Heart right ventricle (tissue), 16 donors: ENCODE results near the gene LMBR1. TPM values are rescaled to one million over a fixed set of nuclear protein-coding genes. Genes with fewer than 3 reads are reported as not detected.
"Not testable (repeated sequence)": the region's sequence is repeated elsewhere in the genome, so short reads cannot be mapped to it uniquely, and the experiment has no call there.

Experiments
- ATAC-seq, 8 donors: fragments of 200-7000 bp; cut with Tn5 transposase; one replicate each; pipeline ENCODE4 v1.9.1; 2020; ENCODE audit warnings: mild to moderate bottlenecking in 8 of 8, moderate library complexity in 8 of 8, moderate number of reproducible peaks in 1 of 8
- DNase-seq, 2 donors: peaks; one replicate each; pipeline ENCODE4 v3.0.0-alpha.2; 2020
- H3K27ac ChIP-seq, 10 donors: fragments of 200-600 bp; sonication (generic) in 2 of 10; one replicate each; pipeline versions ENCODE4 v1.5.0 to v1.8.0; 2020 to 2022; ENCODE audit warnings: mild to moderate bottlenecking in 3 of 10
- H3K27me3 ChIP-seq, 7 donors: fragments of 200-600 bp; one replicate each; pipeline ENCODE4 v1.8.0; 2021 to 2022; ENCODE audit warnings: mild to moderate bottlenecking in 2 of 7
- H3K36me3 ChIP-seq, 9 donors: fragments of 200-600 bp; sonication (generic) in 1 of 9; one replicate each; pipeline versions ENCODE4 v1.5.0 to v1.8.0; 2020 to 2022; ENCODE audit warnings: mild to moderate bottlenecking in 2 of 9
- H3K4me1 ChIP-seq, 9 donors: fragments of 200-600 bp; sonication (generic) in 1 of 9; one replicate each; pipeline versions ENCODE4 v1.5.0 to v1.8.0; 2020 to 2022; ENCODE audit warnings: mild to moderate bottlenecking in 4 of 9
- H3K4me3 ChIP-seq, 10 donors: fragments of 200-600 bp; sonication (generic) in 2 of 10; one replicate each; pipeline versions ENCODE4 v1.5.0 to v1.8.0; 2020 to 2022; ENCODE audit warnings: mild to moderate bottlenecking in 7 of 10, moderate library complexity in 2 of 10
- H3K9me3 ChIP-seq, 11 donors: fragments of 200-600 bp in 10 of 11; sonication (generic) in 2 of 11; one replicate each; pipeline versions ENCODE4 v1.5.0 to v1.8.0; 2013 to 2022; ENCODE audit warnings: mild to moderate bottlenecking in 2 of 11, control low read depth in 1 of 11, moderate library complexity in 1 of 11
- CTCF ChIP-seq, 9 donors: fragments of 200-600 bp; sonication (generic) in 2 of 9; IDR thresholded peaks; one replicate each; pipeline versions ENCODE4 v1.5.0 to v1.8.0; 2021 to 2022; ENCODE audit warnings: antibody characterized with exemption in 9 of 9, mild to moderate bottlenecking in 5 of 9, moderate library complexity in 1 of 9
- WGBS, 2 donors: extraction: QIAGEN DNeasy Blood & Tissue Kit; methylation state at CpG; one replicate each; pipeline ENCODE4 v1.1.7; 2013; ENCODE audit warnings: inconsistent platforms in 1 of 2; 5-methylcytosine and 5-hydroxymethylcytosine counted together
- intact Hi-C, 10 donors: fragments of 100-400 bp; cut with DNase I; formaldehyde crosslinking; loops; one replicate each; pipeline versions ENCODE4 v1.11.1 to v1.14.2; 2022
- polyA plus RNA-seq, 2 donors: library from polyadenylated mRNA; stranded (reverse); fragments of 200-250 nt; gene quantifications; one replicate each; pipeline ENCODE4 v1.2.3, GENCODE V29; 2013
- total RNA-seq, 10 donors: library from RNA; stranded (reverse); fragmentation: NEBNext Ultra II Directional in 3 of 10; extraction: Animal tissue kit (Norgen Biotek cat#: 25700) in 3 of 10; gene quantifications; one replicate each; pipeline versions ENCODE4 v1.2.1 to v1.2.4, GENCODE V29; 2021 to 2023
- donor health status: Arrhythmogenic right ventricular cardiomyopathy.
- donor health status: ischemic (EF 13 %, LVEDD 7.1; RV severe dilation, severe dysfunction).
- donor health status: healthy with polysubstance abuse.
- donor health status: DM: no; HTN: yes; CAD: no.
- donor health status: DM: no; HTN: no; CAD: no.
- donor health status: ischemic (EF 25% LVEDD 6.9; RV normal size, moderate dysfunction).
- donor health status: ischemic (EF 25% LVEDD 5.7; RV mildly dilated, moderate dysfunction).
- donor health status: healthy.
- donor health status: DM: yes; HTN: yes; CAD: no.
- donor health status: Ischemic cardiomyopathy.
- donor health status: ischemic (EF 35%, LVEDD 5.7; RV mildly dilated, moderate dysfunction).
- donor health status: nonischemic (EF 11% LVEDD 7.7; RV severe dilation, severe dysfunction).
- donor health status: DM: yes; HTN: yes; CAD: no.
- donor health status: PGD.
- donor health status: ischemic (EF 29% LVEDD 5.4; RV normal size, mild dysfunction).
- donor health status: nonischemic (EF 23%, LVEDD 6.1; RV moderate dilation, normal function).

LMBR1 gene
- total and polyA plus RNA-seq, 12 donors: 9.0 to 45.5 (median 37.5) TPM

GRCh38 chr7:156920076-156920475 lies 27.1 kb upstream of the LMBR1 start:
- no peaks in the 10 kb centered on the region for H3K36me3 ChIP-seq
- no peak overlapping the region for H3K4me3 ChIP-seq
- 77 to 79% methylated on average over 5 of the region's 5 CpGs for WGBS, 2 donors
- TF ChIP-seq CTCF (IDR thresholded peaks at IDR 0.05): no peak
- no peak overlapping the region for H3K27ac ChIP-seq
- no peaks in the 10 kb centered on the region for H3K4me1 ChIP-seq
- DNase-seq: no peak
- H3K27me3 ChIP-seq: peaks cover 0 to 20% (median 0%) of the 10 kb centered on the region in 7 donors
- intact Hi-C loops: no loop called here
- no peaks in the 10 kb centered on the region for H3K9me3 ChIP-seq
- no peak for ATAC-seq

GRCh38 chr7:156919132-156919713 lies 26.2 kb upstream of the LMBR1 start:
- H3K4me1 ChIP-seq: no peaks in the 10 kb centered on the region
- ATAC-seq (no peak), DNase-seq (no peak)
- intact Hi-C loops: no loop called here
- no peaks in the 10 kb centered on the region for H3K36me3 ChIP-seq
- H3K27me3 ChIP-seq: peaks cover 0 to 20% (median 0%) of the 10 kb centered on the region in 7 donors
- no peak overlapping the region for H3K27ac ChIP-seq
- WGBS, 2 donors: 88 to 89% methylated on average over 19 of the region's 19 CpGs
- no peak for TF ChIP-seq CTCF (IDR thresholded peaks at IDR 0.05)
- H3K9me3 ChIP-seq: no peaks in the 10 kb centered on the region
- no peak overlapping the region for H3K4me3 ChIP-seq

DNA sequence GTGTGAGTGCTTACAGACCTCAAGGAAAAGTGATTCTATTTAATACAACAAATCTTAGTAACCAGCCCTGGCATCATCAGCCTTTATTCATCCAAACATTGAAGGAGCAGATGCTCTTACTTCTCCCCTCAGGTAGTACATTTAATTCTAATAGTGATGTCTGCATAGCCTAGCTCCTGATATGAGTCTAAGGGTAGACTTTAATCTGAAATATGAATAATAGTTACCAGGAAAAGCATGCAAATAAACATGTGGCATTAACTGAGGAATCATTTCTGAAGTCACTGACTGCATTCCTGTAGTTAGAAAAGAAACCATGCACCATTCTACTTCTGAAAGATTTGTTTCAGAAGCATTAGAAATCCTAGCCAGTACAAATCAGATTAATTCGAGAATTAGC lies 25.7 kb upstream of the LMBR1 start:
- intact Hi-C loops: no loop called here
- 46 to 51% methylated on average over 1 of the region's 1 CpG for WGBS, 2 donors
- H3K27me3 ChIP-seq: peaks cover 0 to 20% (median 0%) of the 10 kb centered on the region in 7 donors

GRCh38 chr7:156909574-156910252 lies 16.7 kb upstream of the LMBR1 start:
- intact Hi-C loops: loop anchor here in 1 of 10 donors (5.0 kb wide), 1 partner anchor 38 kb away; the partner anchor contains the start of gene NOM1
- not testable (repeated sequence) for ATAC-seq

More for the DNA sequence above, 25.7 kb upstream of the LMBR1 start:
- DNase-seq (no peak), ATAC-seq (no peak)
- Histone ChIP-seq H3K9me3 (no peaks in the 10 kb centered on the region), H3K36me3 (no peaks in the 10 kb centered on the region), H3K27ac (no peak overlapping the region), H3K4me3 (no peak overlapping the region), H3K4me1 (no peaks in the 10 kb centered on the region)
- TF ChIP-seq CTCF (IDR thresholded peaks at IDR 0.05): no peak

DNA sequence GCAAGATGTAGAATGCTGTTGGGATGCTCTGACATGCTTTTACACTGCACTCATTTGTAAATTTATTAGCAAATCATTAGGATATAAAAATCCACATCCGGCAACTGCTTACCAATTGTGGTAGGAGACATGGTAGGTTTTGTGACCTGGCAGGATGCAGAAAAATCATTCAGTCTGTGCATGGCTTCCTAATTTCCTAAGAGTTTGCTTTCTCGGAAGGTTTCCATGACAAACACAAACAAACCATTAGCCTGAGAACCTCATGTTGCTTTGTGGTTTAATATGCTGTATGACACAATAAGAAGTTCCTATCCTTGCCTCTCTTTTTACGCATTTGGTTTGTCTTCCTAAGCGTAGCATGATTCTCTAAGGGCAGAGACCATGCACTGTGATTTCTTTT lies 14.7 kb upstream of the LMBR1 start:
- H3K36me3 ChIP-seq: no peaks in the 10 kb centered on the region
- H3K9me3 ChIP-seq: no peaks in the 10 kb centered on the region
- DNase-seq (no peak), ATAC-seq (peak in 2 of 8 donors; percentile 26 to 33)
- H3K27ac ChIP-seq: no peak overlapping the region
- H3K4me3 ChIP-seq: no peak overlapping the region
- H3K4me1 ChIP-seq: peaks cover 0 to 21% (median 6%) of the 10 kb centered on the region in 9 donors
- TF ChIP-seq CTCF (IDR thresholded peaks at IDR 0.05): no peak
- H3K27me3 ChIP-seq: peaks cover 0 to 8% (median 0%) of the 10 kb centered on the region in 7 donors
- 66 to 72% methylated on average over 4 of the region's 4 CpGs for WGBS, 2 donors
- intact Hi-C loops: loop anchor here in 1 of 10 donors (5.0 kb wide), 1 partner anchor 40 kb away; the partner anchor contains the start of gene NOM1

More at GRCh38 chr7:156909574-156910252, 16.7 kb upstream of the LMBR1 start:
- H3K4me3 ChIP-seq, H3K9me3 ChIP-seq, H3K4me1 ChIP-seq, DNase-seq, H3K36me3 ChIP-seq, H3K27ac ChIP-seq, H3K27me3 ChIP-seq: not testable (repeated sequence)
- 83 to 90% methylated on average over 3 of the region's 3 CpGs for WGBS, 2 donors
